ENCODE results near the gene ZNF841. TPM values are rescaled to one million over a fixed set of nuclear protein-coding genes. Genes with fewer than 3 reads are reported as not detected.
"Not testable (repeated sequence)": the region's sequence is repeated elsewhere in the genome, so short reads cannot be mapped to it uniquely, and the experiment has no call there.

ZNF841 gene
- total RNA-seq, result 6.1 and 12.9 TPM in 2 replicates

GRCh38 chr19:52095172-52096014, at the start of gene ZNF841:
Gene ZNF841 (minus strand): TSS chr19:52095765. CDS start chr19:52084801, 10,964 bp downstream.
- peak; percentile 94 to 96 for DNase-seq (ENCODE audit: low read depth in 2 of 2)

GRCh38 chr19:52142001-52142595, 46.5 kb upstream of the ZNF841 start:
- no peak for DNase-seq (ENCODE audit: low read depth in 2 of 2)

GRCh38 chr19:52141203-52141602, 45.6 kb upstream of the ZNF841 start:
- no peak for DNase-seq (ENCODE audit: low read depth in 2 of 2)

GRCh38 chr19:52140032-52140710, 44.6 kb upstream of the ZNF841 start:
- no peak for DNase-seq (ENCODE audit: low read depth in 2 of 2)

- peak; percentile 94 to 96 for DNase-seq (ENCODE audit: low read depth in 2 of 2)
These were observed 43.9 kb upstream of the ZNF841 start, which contains the start of gene ZNF616 for GRCh38 chr19:52139252-52140031. Gene ZNF616 (minus strand): TSS chr19:52139938. CDS start chr19:52130512, 9,426 bp downstream.

GRCh38 chr19:52138983-52139251, 43.4 kb upstream of the ZNF841 start:
- no peak for DNase-seq (ENCODE audit: low read depth in 2 of 2)

GRCh38 chr19:52138278-52138982, 42.9 kb upstream of the ZNF841 start:
- peak; percentile 28 to 33 for DNase-seq (ENCODE audit: low read depth in 2 of 2)

GRCh38 chr19:52120286-52120685, 24.7 kb upstream of the ZNF841 start:
- no peak for DNase-seq (ENCODE audit: low read depth in 2 of 2)

- no peak for DNase-seq (ENCODE audit: low read depth in 2 of 2)
These were observed 20.0 kb upstream of the ZNF841 start for GRCh38 chr19:52115526-52116053.

- DNase-seq (ENCODE audit: low read depth in 2 of 2), result no peak
These were observed 19.1 kb upstream of the ZNF841 start for GRCh38 chr19:52114691-52115090.

- no peak for DNase-seq (ENCODE audit: low read depth in 2 of 2)
These were observed 17.1 kb upstream of the ZNF841 start for GRCh38 chr19:52112624-52113023.

GRCh38 chr19:52110780-52111179, 15.2 kb upstream of the ZNF841 start:
- DNase-seq (ENCODE audit: low read depth in 2 of 2), result no peak

GRCh38 chr19:52102782-52103181, 7.2 kb upstream of the ZNF841 start:
- DNase-seq (ENCODE audit: low read depth in 2 of 2), result no peak

GRCh38 chr19:52101866-52102562, 6.4 kb upstream of the ZNF841 start:
- DNase-seq (ENCODE audit: low read depth in 2 of 2), result no peak

GRCh38 chr19:52099497-52100138, 4.1 kb upstream of the ZNF841 start:
- no peak for DNase-seq (ENCODE audit: low read depth in 2 of 2)

GRCh38 chr19:52096416-52096815, 851 bp upstream of the ZNF841 start:
- DNase-seq (ENCODE audit: low read depth in 2 of 2), result not testable (repeated sequence)

GRCh38 chr19:52094526-52095130, 937 bp downstream of the ZNF841 start:
- peak; percentile 6 to 12 for DNase-seq (ENCODE audit: low read depth in 2 of 2)

- no peak for DNase-seq (ENCODE audit: low read depth in 2 of 2)
These were observed 9.1 kb downstream of the ZNF841 start for GRCh38 chr19:52086481-52086880.

GRCh38 chr19:52070496-52070895, 25.1 kb downstream of the ZNF841 start:
- DNase-seq (ENCODE audit: low read depth in 2 of 2), result peak in 1 of 2 donors; percentile 9
